ENCODE data around the gene MAPK10. TPM values are rescaled to one million over a fixed set of nuclear protein-coding genes. Genes with fewer than 3 reads are reported as not detected.

MAPK10 gene
- total and polyA plus RNA-seq, 2 donors (not counting 1 experiment from before 2014, with no cell fraction given) = 3.8 to 20.0 TPM

DNA sequence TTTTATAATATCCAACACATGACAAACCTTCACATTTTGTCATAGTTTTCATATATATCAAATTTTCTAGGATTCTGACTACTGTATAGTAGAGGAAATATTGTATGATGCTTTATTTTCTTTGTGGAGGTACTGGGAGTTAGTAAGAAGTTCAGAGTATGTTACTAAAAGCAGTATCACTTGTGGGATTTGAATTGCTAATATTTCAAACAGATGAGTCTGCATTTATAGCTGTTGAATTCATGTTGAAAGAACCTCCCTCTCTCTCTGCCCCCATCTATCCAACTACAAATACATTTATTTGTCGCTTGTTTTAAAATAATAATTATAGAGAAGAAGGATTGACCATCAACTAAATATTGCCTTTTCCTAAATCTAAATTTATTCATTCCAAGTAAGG lies 29.8 kb upstream of the MAPK10 start:
- no peak overlapping the region for H2AFZ ChIP-seq (ENCODE audit: low read length)
- no peak for DNase-seq (ENCODE audit: low read depth in 2 of 2)
- H4K20me1 ChIP-seq (ENCODE audit: control insufficient read depth, extremely low read depth, insufficient read depth, low read length) = no peaks in the 10 kb centered on the region
- no peaks in the 10 kb centered on the region for H3K27me3 ChIP-seq (ENCODE audit: control insufficient read depth, insufficient read depth, low read length)
- H3K27ac ChIP-seq (ENCODE audit: insufficient read depth, low read length) = no peak overlapping the region
- H3K4me1 ChIP-seq (ENCODE audit: control insufficient read depth, extremely low read depth, insufficient read depth, low read length) = no peaks in the 10 kb centered on the region
- no peaks in the 10 kb centered on the region for H3K79me2 ChIP-seq (ENCODE audit: control insufficient read depth, insufficient read depth, low read length)
- TF ChIP-seq, protein P1, sequence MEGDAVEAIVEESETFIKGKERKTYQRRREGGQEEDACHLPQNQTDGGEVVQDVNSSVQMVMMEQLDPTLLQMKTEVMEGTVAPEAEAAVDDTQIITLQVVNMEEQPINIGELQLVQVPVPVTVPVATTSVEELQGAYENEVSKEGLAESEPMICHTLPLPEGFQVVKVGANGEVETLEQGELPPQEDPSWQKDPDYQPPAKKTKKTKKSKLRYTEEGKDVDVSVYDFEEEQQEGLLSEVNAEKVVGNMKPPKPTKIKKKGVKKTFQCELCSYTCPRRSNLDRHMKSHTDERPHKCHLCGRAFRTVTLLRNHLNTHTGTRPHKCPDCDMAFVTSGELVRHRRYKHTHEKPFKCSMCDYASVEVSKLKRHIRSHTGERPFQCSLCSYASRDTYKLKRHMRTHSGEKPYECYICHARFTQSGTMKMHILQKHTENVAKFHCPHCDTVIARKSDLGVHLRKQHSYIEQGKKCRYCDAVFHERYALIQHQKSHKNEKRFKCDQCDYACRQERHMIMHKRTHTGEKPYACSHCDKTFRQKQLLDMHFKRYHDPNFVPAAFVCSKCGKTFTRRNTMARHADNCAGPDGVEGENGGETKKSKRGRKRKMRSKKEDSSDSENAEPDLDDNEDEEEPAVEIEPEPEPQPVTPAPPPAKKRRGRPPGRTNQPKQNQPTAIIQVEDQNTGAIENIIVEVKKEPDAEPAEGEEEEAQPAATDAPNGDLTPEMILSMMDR (conservative IDR thresholded peaks at IDR 0.05 in 1 of 2, IDR thresholded peaks at IDR 0.05 in 1 of 2; ENCODE audit: low read depth in 1 of 2, low read length in 2 of 2) = no peak
- no peak for TF ChIP-seq EZH2 (IDR thresholded peaks at IDR 0.05; ENCODE audit: low read length, missing control alignments)
- H3K4me3 ChIP-seq (replicated peaks in 1 of 4; ENCODE audit: control extremely low read depth in 1 of 4, insufficient read depth in 1 of 4, low read depth in 3 of 4, low read length in 4 of 4) = no peak overlapping the region
- no peak overlapping the region for H3K9ac ChIP-seq (ENCODE audit: insufficient read depth, low read length)
- H3K9me3 ChIP-seq (ENCODE audit: control insufficient read depth, insufficient read depth, low read depth, low read length) = no peaks in the 10 kb centered on the region
- no peaks in the 10 kb centered on the region for H3K36me3 ChIP-seq (ENCODE audit: control insufficient read depth, insufficient read depth, low read length)
- no peak overlapping the region for H3K4me2 ChIP-seq (ENCODE audit: extremely low read depth, insufficient read depth, low read length)

- Histone ChIP-seq H3K79me2 (ENCODE audit: control insufficient read depth, insufficient read depth, low read length) (no peaks in the 10 kb centered on the region), H3K27ac (ENCODE audit: insufficient read depth, low read length) (no peak overlapping the region), H3K9ac (ENCODE audit: insufficient read depth, low read length) (no peak overlapping the region), H3K9me3 (ENCODE audit: control insufficient read depth, insufficient read depth, low read depth, low read length) (no peaks in the 10 kb centered on the region), H3K4me2 (ENCODE audit: extremely low read depth, insufficient read depth, low read length) (no peak overlapping the region), H2AFZ (ENCODE audit: low read length) (no peak overlapping the region), H3K27me3 (ENCODE audit: control insufficient read depth, insufficient read depth, low read length) (no peaks in the 10 kb centered on the region), H3K36me3 (ENCODE audit: control insufficient read depth, insufficient read depth, low read length) (no peaks in the 10 kb centered on the region), H3K4me3 (replicated peaks in 1 of 4; ENCODE audit: control extremely low read depth in 1 of 4, insufficient read depth in 1 of 4, low read depth in 3 of 4, low read length in 4 of 4) (no peak overlapping the region), H3K4me1 (ENCODE audit: control insufficient read depth, extremely low read depth, insufficient read depth, low read length) (no peaks in the 10 kb centered on the region), H4K20me1 (ENCODE audit: control insufficient read depth, extremely low read depth, insufficient read depth, low read length) (no peaks in the 10 kb centered on the region)
- no peak for DNase-seq (ENCODE audit: low read depth in 2 of 2)
- TF ChIP-seq, protein P1 (conservative IDR thresholded peaks at IDR 0.05 in 1 of 2, IDR thresholded peaks at IDR 0.05 in 1 of 2; ENCODE audit: low read depth in 1 of 2, low read length in 2 of 2) = no peak
- TF ChIP-seq EZH2 (IDR thresholded peaks at IDR 0.05; ENCODE audit: low read length, missing control alignments) = no peak
Measured at GRCh38 chr4:86388252-86388651, 28.4 kb upstream of the MAPK10 start.

DNA sequence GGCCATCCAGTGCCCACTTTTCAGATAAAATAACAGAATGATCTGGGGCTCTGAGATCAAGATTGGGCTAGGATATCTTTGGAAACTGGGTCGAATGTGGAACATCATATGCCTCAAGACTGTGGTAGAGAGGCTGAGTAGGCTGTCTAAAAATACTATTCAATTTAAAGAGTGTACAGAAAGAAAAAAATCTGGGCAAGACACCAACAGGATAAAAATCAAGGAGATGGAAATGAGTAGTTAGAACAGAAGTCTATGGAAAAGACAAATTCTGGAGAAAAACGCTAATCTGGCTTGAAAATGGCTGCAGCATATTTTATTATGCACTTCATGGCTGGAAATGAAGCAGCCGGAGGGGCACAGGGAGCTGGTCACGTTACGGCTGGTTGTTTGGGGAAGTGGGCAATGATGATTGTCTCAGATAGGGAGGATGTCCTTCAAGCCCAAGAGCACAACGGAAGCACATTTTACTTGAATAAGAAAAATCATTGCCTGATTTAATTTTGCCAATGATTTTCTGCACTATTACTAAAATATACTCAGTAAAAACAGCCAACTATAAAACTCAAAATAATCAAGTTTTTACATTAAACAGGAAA lies 27.1 kb upstream of the MAPK10 start:
- Histone ChIP-seq H3K4me1 (ENCODE audit: control insufficient read depth, extremely low read depth, insufficient read depth, low read length) (no peaks in the 10 kb centered on the region), H3K27ac (ENCODE audit: insufficient read depth, low read length) (no peak overlapping the region), H2AFZ (ENCODE audit: low read length) (no peak overlapping the region), H3K4me2 (ENCODE audit: extremely low read depth, insufficient read depth, low read length) (no peak overlapping the region), H3K9me3 (ENCODE audit: control insufficient read depth, insufficient read depth, low read depth, low read length) (no peaks in the 10 kb centered on the region), H4K20me1 (ENCODE audit: control insufficient read depth, extremely low read depth, insufficient read depth, low read length) (no peaks in the 10 kb centered on the region), H3K9ac (ENCODE audit: insufficient read depth, low read length) (no peak overlapping the region), H3K4me3 (replicated peaks in 1 of 4; ENCODE audit: control extremely low read depth in 1 of 4, insufficient read depth in 1 of 4, low read depth in 3 of 4, low read length in 4 of 4) (no peak overlapping the region), H3K79me2 (ENCODE audit: control insufficient read depth, insufficient read depth, low read length) (no peaks in the 10 kb centered on the region), H3K36me3 (ENCODE audit: control insufficient read depth, insufficient read depth, low read length) (no peaks in the 10 kb centered on the region), H3K27me3 (ENCODE audit: control insufficient read depth, insufficient read depth, low read length) (no peaks in the 10 kb centered on the region)
- TF ChIP-seq, protein P1 (conservative IDR thresholded peaks at IDR 0.05 in 1 of 2, IDR thresholded peaks at IDR 0.05 in 1 of 2; ENCODE audit: low read depth in 1 of 2, low read length in 2 of 2) = no peak
- no peak for TF ChIP-seq EZH2 (IDR thresholded peaks at IDR 0.05; ENCODE audit: low read length, missing control alignments)
- DNase-seq (ENCODE audit: low read depth in 2 of 2) = no peak

Measured in fibroblast of lung (primary cell).